GM12801 (cell line): ENCODE results near the gene OLFML3.

Experiments used
- TF ChIP-seq, protein P1 (sequence below): IDR thresholded peaks from one replicate; pipeline ENCODE4 v1.5.1; 2011; ENCODE audit warnings: control low read depth; ENCODE audit not compliant: insufficient read length; ENCODE audit errors: extremely low read depth

Gene OLFML3

DNA sequence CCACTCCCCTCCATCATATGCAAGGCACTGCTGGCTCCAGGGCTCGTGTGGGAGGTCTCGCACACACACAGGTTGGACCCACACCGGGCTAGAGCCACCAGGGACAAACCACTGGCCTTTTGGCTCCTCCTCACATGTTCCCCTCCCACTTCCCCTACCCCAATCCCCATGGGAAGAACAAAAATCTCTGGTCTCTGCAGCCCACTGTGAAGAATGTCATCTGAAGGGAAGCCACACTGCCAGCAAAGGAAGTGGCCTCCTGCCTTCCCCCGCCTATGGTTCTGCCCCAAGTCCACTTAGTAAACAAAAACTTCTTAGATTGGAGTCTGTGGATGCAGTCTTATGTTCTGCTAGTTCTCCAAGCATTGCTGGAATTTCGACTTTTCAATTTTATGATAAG lies 24.2 kb downstream of the OLFML3 start:
- TF ChIP-seq, protein P1, sequence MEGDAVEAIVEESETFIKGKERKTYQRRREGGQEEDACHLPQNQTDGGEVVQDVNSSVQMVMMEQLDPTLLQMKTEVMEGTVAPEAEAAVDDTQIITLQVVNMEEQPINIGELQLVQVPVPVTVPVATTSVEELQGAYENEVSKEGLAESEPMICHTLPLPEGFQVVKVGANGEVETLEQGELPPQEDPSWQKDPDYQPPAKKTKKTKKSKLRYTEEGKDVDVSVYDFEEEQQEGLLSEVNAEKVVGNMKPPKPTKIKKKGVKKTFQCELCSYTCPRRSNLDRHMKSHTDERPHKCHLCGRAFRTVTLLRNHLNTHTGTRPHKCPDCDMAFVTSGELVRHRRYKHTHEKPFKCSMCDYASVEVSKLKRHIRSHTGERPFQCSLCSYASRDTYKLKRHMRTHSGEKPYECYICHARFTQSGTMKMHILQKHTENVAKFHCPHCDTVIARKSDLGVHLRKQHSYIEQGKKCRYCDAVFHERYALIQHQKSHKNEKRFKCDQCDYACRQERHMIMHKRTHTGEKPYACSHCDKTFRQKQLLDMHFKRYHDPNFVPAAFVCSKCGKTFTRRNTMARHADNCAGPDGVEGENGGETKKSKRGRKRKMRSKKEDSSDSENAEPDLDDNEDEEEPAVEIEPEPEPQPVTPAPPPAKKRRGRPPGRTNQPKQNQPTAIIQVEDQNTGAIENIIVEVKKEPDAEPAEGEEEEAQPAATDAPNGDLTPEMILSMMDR: no peak

DNA sequence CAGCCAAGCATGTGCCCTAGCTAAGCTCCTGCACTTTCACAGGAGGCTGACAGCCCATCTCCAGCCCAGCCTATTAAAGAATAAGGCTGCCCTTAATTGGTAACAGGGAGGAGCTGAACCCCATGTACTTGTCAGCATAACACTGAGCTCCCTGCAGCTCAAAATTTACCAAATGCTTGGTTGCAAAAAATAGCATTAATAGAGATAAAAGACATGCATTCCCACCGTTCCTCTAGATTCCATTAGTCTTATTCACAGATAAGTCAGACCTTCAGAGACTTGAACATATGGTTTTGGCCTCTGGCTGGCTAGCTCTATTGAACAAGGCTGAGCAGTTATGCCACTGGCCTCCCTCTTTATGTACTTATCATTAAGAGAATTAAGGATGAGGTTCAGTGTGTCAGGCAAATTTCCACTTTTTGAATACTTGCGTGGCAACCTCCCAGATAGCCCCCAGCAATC lies 29.2 kb downstream of the OLFML3 start:
- TF ChIP-seq, protein P1: no peak

DNA sequence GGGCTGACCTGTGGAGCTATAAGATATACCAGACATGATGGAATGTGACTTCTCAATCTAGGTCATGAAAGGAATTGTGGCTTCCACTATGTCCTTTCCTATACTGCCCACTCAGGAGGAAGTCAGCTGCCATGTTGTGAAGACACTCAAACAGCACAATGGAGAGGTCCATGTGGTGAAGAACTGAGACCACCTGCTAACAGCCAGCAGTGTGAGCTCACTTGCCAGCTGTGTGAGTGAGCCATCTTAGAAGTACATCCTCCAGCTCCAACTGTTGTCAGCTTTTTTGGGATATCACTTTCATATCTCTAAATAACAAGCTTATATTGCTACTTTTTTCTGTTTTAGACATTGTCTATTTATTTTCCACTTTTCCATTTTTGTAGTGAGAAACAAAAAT lies 29.7 kb downstream of the OLFML3 start:
- TF ChIP-seq, protein P1: no peak

DNA sequence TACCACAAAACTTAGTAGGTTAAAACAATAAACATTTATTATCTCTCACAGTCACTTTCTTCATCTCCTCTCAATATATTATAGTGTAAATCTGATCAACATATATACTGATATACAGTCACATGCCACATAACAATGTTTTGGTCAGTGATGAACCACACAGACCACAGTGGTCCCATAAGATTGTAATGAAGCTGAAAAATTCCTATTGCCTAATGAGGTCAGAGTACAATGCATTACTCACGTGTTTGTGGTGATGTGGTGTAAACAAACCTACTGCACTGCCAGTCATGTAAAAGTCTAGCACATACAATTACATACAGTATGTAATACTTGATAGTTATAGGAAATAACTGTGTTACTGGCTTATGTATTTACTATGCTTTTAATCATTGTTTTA lies 30.1 kb downstream of the OLFML3 start:
- TF ChIP-seq, protein P1: no peak

DNA sequence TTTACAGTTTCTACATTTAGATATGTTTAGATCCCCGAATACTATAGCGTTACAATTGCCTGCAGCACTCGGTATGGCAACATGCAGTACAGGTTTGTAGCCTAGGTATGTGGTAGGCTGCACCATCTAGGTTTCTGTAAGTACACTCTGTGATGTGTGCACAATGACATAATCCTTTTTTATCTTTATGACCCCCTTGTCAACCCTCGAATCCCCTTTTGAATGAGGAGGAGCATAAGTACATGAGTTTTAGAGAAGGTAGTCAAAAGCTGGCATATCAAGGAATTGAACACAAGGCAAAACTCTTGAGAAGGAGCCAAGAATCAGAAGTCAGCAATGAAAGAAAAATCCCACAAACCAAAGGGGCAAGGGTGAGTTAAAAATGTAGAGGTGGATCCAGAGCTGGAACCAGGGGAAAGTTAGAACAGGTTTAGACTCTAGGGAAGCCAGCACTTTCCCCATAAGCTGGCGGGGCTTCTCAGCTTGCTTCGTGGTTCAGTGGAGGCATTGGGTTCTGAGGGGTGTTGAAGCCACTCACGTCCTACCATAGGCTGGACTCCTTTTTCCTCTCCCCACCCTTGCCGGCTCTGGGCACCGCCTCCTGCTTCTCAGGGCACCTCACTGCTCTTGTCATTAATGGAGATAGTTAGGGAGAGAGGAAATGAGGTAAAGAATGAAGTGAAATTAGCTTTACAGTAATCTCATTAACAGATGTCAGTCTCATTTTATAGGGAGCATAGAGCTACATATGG lies 31.3 kb downstream of the OLFML3 start:
- TF ChIP-seq, protein P1: no peak

DNA sequence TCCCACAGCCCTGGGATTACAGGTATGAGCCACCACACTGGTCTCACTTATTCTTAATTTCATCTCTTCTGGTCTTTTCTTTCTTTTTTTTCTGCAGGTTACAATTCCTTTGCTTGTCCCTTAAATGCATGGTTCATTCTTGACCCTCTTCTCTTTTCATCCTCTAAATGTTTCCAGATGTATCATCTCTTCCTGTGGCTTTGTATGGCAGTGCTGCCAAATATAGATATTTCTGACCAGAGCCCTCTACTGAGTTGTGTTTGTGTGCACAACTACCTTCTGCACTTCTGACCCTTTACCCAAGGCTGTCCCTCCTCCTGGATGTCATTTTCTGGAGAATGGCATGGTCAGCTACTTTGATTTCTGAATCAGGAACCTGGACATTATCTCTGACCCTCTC lies 32.5 kb downstream of the OLFML3 start:
- TF ChIP-seq, protein P1: no peak

DNA sequence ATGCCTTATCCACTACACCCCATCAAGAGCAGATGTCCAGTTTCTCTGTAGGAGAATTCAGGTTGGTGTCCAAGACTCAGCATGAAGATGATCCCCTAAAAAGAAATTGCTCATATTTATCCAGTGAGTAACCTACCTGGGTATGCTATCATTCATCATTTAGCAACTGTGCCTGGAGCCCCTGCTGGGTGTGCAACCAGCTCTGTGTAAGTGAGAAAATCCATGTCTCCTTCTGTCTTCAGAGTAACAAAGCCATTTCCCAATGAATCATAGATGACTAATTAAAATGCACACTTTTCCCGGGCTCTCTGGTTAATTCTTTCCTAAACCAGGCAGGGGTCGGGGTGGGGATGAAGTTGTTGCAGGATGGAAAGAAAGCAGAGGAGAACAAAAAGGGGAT lies 35.8 kb downstream of the OLFML3 start:
- TF ChIP-seq, protein P1: no peak

DNA sequence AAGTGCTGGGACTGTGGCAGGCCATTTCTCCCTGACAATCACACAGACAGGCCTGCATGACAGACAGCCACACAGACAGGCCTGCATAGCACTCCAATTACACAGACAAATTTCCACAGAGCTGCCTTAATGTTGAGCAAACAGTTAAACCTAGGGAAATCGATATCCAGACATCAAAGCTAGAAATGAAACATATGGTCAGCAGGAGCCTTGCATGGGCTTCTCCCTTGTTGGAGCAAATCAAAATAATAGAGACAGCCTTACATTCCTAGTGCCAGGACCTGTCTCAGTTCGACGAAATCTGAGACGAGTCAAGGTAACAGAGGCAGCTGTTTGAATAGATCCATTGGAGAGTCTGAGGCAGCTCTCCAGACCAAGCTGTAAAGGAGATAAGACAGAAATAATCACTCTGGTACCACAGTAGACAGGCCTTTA lies 42.4 kb downstream of the OLFML3 start:
- TF ChIP-seq, protein P1: no peak
